Cerebellar cortex (tissue), 1 donor: ENCODE data around the gene DEAF1.
"Not testable (repeated sequence)": the region's sequence is repeated elsewhere in the genome, so short reads cannot be mapped to it uniquely, and the experiment has no call there.

Experiments used
- DNase-seq: peaks from one replicate; pipeline ENCODE4 v3.0.0-alpha.2; 2015; ENCODE audit warnings: low spot score

DEAF1 gene

DNA sequence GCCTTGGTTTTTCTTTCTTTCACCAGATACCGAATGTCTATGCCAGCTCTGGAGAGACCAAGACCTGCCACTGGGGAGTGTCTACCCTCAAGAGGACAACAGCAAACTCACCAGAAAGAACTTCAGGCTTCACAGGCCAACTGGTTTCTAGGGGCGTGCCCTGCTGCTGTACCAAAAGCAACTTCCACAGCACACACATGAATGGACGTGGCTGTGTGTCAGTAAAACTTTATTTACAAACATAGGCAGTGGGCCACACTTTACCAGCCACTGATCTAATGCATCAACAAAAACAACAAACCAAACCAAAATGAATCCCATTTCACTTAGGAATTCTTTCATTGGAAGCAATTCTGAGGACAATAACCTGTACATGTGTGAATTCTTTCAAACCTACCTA is 16.7 kb downstream of the DEAF1 start:
- DNase-seq, result no peak

DNA sequence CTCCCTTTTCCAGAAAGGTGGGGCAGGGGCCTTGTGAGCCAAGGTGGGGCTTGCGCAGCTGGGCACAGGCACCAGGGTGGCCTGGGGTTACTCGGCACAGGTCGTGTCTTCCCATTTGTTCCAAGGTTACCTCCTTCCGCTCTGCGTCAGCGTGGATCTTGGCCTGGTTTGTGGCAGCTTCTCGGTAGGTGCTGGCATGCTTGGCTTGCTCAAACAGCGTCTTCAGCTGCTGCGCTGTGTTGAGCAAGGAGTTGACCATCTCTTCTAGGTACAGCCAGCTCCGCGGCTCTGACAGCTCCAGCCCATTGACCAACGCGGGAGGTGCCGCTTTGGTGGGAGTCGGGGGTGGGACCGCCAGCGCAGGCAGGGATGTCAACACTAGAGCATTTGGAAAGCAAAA is 20.6 kb downstream of the DEAF1 start:
- DNase-seq, result peak; percentile 82

GRCh38 chr11:673866-674265 is 21.2 kb downstream of the DEAF1 start:
- peak; percentile 63 for DNase-seq

GRCh38 chr11:665704-666281 is 29.2 kb downstream of the DEAF1 start:
- peak; percentile 89 for DNase-seq

GRCh38 chr11:665062-665703 is 29.8 kb downstream of the DEAF1 start:
- no peak for DNase-seq

DNA sequence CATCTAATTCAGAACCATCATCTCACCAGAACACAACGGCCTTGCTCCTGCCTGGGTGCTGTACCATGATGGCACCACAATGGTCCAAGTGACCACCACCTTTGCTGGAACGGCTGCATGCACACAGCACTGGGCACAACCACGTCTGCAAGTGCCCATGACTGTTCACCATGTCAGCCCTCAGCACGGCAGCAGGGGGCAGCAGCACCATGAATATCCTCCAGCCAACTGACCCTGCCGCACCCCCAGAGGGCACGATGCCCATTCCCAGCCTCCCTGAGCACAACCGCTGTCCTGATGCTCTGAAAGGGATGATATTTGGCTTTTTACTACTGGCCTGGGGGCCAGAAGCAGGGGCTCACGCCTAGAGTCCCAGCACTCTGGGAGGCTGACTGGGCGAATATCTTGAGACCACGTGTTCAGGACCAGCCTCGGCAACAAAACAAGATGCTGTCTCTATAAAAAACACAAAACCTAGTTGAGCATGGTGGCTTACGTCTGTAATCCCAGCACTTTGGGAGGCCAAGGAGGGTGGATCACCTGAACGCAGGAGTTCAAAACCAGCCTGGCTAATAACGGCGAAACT is 32.2 kb downstream of the DEAF1 start:
- peak; percentile 53 for DNase-seq

- DNase-seq, result peak; percentile 63
Measured at GRCh38 chr11:660681-661444, 34.2 kb downstream of the DEAF1 start.

- DNase-seq, result no peak
Measured at GRCh38 chr11:660281-660680, 34.7 kb downstream of the DEAF1 start.

- no peak for DNase-seq
Measured at GRCh38 chr11:659532-660085, 35.4 kb downstream of the DEAF1 start.

DNA sequence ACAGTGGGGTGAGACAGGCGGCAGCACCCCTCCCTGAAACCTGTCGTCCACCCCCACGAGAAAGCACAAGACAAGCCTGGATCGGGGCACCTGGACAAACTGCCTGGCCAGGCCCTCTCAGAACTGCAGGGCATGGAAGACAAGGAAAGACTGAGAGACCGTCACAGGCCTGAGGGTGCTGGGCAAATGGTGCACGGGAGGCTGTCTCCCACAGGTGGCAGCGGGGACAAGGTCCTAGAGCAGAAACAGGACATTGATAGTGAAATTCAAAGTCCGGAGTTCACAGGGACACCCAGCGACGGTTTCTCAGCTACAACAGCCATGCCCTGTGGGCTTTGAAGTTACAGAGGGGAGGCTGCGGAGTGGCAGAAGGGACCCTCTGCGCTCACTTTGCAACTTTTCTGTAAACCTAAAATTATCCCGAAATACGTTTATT is 37.3 kb downstream of the DEAF1 start:
- DNase-seq, result no peak

DNA sequence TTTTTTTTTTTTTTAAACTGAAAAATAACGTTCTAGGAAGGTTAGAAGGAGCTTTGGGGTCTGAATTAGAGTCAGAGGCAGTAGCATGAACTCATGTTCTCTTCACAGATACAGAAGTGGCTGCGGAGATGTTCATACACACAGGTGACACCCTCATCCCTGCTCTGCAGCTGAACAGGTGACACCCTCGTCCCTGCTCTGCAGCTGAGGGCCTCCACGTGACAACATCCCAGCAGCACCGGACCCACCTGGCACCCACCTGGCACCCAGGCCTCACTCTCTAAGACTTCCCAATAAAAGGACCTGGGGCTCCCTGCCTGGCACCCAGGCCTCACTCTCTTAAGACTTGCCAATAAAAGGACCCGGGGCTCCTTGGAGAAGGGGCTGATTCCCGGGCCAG is 38.2 kb downstream of the DEAF1 start:
- no peak for DNase-seq

- no peak for DNase-seq
Measured at GRCh38 chr11:656426-656825, 38.6 kb downstream of the DEAF1 start.

GRCh38 chr11:655036-655726 is 39.8 kb downstream of the DEAF1 start:
- DNase-seq, result no peak

DNA sequence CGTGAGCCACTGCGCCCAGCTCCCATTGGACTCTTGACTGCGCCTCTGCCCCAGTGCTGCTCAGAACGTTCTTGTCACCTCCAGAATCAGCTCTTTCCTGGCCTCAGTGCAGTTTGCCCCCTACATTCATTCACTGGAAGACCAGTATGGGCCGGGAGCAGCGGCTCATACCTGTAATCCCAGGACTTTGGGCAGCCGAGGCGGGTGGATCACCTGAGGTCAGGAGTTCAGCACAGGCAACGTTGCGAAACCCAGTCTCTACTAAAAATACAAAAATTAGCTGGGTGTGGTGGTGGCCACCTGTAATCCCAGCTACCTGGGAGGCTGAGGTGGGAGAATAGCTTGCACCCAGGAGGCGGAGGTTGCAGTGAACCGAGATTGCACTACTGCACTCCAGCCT is 40.6 kb downstream of the DEAF1 start:
- not testable (repeated sequence) for DNase-seq

- no peak for DNase-seq
Measured at GRCh38 chr11:653837-654236, 41.2 kb downstream of the DEAF1 start.

DNA sequence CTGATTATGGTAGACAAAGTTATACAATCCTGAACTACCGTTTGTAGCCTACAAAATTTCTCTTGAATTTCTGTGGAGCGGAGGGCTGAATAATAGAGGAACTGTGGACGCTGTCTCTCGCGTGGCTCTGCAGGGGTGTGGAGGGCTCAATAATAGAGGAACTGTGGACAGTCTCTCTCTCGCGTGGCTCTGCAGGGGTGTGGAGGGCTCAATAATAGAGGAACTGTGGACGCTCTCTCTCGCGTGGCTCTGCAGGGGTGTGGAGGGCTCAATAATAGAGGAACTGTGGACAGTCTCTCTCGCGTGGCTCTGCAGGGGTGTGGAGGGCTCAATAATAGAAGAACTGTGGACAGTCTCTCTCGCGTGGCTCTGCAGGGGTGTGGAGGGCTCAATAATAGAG is 41.9 kb downstream of the DEAF1 start:
- DNase-seq, result not testable (repeated sequence)

DNA sequence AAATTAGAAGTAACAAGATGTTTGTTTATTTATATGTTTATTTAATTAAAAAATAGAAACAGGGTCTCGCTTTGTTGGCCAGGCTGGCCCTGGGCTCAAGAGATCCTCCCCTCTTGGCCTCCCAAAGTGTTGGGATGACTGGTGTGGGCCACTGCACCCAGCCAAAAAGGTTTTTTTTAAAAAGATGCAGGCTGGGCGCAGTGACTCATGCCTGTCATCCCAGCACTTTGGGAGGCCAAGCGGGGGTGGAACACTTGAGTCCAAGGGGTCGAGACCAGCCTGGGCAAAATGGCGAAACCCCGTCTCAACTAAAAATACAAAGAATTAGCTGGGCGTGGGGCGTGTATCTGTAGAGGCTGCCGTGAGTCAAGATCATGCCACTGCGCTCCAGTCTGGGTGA is 44.5 kb downstream of the DEAF1 start:
- DNase-seq, result no peak

GRCh38 chr11:647672-648158 is 47.3 kb downstream of the DEAF1 start:
- not testable (repeated sequence) for DNase-seq

- DNase-seq, result no peak
Measured at GRCh38 chr11:646214-646613, 48.8 kb downstream of the DEAF1 start.

GRCh38 chr11:645536-645935 is 49.5 kb downstream of the DEAF1 start:
- DNase-seq, result no peak

- DNase-seq, result no peak
Measured at GRCh38 chr11:643849-644738, 50.9 kb downstream of the DEAF1 start.
